NCI-H748 treated with DMSO at 0.1 percent for 48 hours (cell line): Measurements from ENCODE around the gene LSM5.

Experiments used
- DNase-seq: peaks from one replicate; lab custom pipeline; 2025; lab: John Stamatoyannopoulos, UW

Gene LSM5

DNA sequence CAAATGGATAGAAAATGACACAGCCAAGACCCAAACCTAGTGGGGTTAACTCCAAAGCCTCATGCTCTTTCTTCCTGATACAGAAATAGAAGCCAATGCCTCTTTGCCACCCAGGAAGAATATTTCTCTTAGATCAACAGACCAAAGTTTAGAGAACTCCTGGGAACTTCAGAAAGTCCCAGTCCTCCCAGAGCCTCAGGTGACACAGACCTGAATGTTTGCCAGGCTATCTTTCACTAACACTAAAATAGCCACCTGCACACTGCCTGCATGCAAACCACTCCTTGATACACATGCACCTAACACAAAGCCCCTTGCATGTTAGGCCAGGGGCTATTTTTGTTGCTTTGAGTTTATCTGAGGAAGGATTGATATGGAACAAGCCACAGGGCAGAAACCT is 27.7 kb downstream of the LSM5 start:
- DNase-seq, result no peak

- DNase-seq, result no peak
Observed at GRCh38 chr7:32461484-32461883, 28.7 kb downstream of the LSM5 start.

GRCh38 chr7:32459788-32460187 is 30.4 kb downstream of the LSM5 start:
- DNase-seq, result no peak

DNA sequence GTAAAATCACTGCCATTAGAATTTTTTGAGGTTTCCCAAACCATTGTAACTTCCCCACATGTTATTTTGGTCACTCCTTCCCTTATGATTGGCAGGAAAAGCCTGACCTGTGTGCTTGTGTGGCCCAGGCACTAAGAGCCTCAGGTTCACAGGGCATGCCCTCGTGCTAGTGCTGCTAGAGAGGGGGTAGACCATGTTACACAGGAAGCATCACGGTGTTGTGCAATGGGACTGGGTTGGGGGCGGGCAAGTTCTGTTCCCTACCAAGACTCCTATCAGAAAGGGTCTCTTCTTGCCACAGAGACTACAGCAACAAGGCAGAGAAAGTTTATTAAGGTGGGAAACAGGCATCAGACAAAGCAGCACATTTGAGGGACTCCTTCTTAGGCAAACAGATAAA is 32.2 kb downstream of the LSM5 start:
- DNase-seq, result no peak

- no peak for DNase-seq
Observed at GRCh38 chr7:32453341-32454011, 36.7 kb downstream of the LSM5 start.

DNA sequence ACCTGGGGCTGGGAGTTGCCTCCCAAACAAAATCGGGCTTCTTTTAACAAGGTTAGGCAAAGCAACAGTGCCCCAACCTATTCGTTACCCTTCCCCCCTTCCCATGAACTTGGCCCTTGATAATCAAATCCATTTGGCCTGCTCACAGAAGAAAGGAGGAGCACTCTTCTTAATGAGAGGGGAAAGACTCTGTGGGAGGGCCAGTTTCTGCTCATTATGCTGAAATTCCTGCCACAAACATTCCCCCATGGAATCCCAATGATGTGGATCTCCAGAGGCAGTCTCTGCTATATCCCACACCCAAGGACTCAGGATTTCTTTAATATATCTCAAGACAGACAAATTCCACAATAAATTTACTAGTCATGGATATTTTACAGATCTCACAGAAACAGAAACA is 43.0 kb downstream of the LSM5 start:
- DNase-seq, result no peak

GRCh38 chr7:32436146-32436928 is 53.8 kb downstream of the LSM5 start:
- no peak for DNase-seq
